Measurements from ENCODE around the gene DVL2. TPM values are rescaled to one million over a fixed set of nuclear protein-coding genes. Genes with fewer than 3 reads are reported as not detected.

The DVL2 gene
- total and polyA plus RNA-seq, 2 donors (not counting 3 experiments of a cell fraction or from before 2014, with no cell fraction given) = 17.2 to 55.9 TPM

DNA sequence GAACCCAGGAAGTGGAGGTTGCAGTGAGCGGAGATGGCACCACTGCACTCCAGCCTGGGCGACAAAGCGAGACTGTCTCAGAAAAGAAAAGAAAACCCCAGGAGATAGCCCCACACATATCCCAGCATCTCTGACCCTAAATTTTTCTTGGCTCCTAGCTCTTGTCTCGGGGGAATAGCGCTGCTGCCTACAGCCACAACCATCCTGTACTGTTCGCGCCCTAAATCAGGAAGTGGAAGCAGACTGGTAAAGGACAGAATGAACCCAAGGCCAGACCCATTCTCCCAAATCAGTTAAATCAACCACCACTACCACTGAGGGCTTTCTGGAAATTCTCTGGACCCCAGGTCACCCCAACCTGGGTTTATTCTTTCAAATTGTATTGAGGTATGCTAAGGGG lies 15.5 kb upstream of the DVL2 start:
- no peaks in the 10 kb centered on the region for H3K9me3 ChIP-seq (replicated peaks; ENCODE audit: control insufficient read depth, insufficient read depth, low read length)
- no peak overlapping the region for H2AFZ ChIP-seq (ENCODE audit: low read depth, low read length)
- FAIRE-seq = no peak
- H3K9ac ChIP-seq (replicated peaks; ENCODE audit: extremely low read depth, insufficient read depth, low read length) = peak overlapping the region; percentile 80
- TF ChIP-seq POLR2AphosphoS5 (IDR thresholded peaks at IDR 0.05; ENCODE audit: insufficient read depth, low read depth, low read length) = no peak
- TF ChIP-seq EZH2 (IDR thresholded peaks at IDR 0.05; ENCODE audit: borderline replicate concordance, low read depth, low read length, severe bottlenecking) = no peak
- no peak for TF ChIP-seq FOS (IDR thresholded peaks at IDR 0.05; ENCODE audit: borderline replicate concordance, insufficient read depth, low read length)
- TF ChIP-seq JUN (IDR thresholded peaks at IDR 0.05; ENCODE audit: borderline replicate concordance, insufficient read depth, insufficient read length, low read depth) = no peak
- TF ChIP-seq POLR2A (IDR thresholded peaks at IDR 0.05; ENCODE audit: low read depth, low read length) = no peak
- TF ChIP-seq MYC (IDR thresholded peaks at IDR 0.05; ENCODE audit: low read depth, low read length) = no peak
- TF ChIP-seq, protein P1, sequence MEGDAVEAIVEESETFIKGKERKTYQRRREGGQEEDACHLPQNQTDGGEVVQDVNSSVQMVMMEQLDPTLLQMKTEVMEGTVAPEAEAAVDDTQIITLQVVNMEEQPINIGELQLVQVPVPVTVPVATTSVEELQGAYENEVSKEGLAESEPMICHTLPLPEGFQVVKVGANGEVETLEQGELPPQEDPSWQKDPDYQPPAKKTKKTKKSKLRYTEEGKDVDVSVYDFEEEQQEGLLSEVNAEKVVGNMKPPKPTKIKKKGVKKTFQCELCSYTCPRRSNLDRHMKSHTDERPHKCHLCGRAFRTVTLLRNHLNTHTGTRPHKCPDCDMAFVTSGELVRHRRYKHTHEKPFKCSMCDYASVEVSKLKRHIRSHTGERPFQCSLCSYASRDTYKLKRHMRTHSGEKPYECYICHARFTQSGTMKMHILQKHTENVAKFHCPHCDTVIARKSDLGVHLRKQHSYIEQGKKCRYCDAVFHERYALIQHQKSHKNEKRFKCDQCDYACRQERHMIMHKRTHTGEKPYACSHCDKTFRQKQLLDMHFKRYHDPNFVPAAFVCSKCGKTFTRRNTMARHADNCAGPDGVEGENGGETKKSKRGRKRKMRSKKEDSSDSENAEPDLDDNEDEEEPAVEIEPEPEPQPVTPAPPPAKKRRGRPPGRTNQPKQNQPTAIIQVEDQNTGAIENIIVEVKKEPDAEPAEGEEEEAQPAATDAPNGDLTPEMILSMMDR (IDR thresholded peaks at IDR 0.05; ENCODE audit: extremely low read depth in 1 of 2, insufficient read depth in 1 of 2, low read depth in 1 of 2, low read length in 2 of 2) = no peak
- no peak for TF ChIP-seq GATA2 (IDR thresholded peaks at IDR 0.05; ENCODE audit: insufficient read depth, insufficient read length, low read depth, low read length)
- TF ChIP-seq, protein P2, sequence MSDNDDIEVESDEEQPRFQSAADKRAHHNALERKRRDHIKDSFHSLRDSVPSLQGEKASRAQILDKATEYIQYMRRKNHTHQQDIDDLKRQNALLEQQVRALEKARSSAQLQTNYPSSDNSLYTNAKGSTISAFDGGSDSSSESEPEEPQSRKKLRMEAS (IDR thresholded peaks at IDR 0.05; ENCODE audit: insufficient read depth, insufficient read length) = no peak
- intact Hi-C loops (cut with micrococcal nuclease) = loop anchor here (5.0 kb wide), 1 partner anchor 187 kb away; the partner anchor contains the start of genes FGF11 and TMEM102
- no peaks in the 10 kb centered on the region for H3K9me1 ChIP-seq (replicated peaks; ENCODE audit: control insufficient read depth, extremely low read depth, insufficient read depth, low read length)
- no peak for DNase-seq (ENCODE audit: low read depth, low spot score)
- H3K27me3 ChIP-seq (ENCODE audit: control insufficient read depth in 2 of 2, insufficient read depth in 2 of 2, low read length in 2 of 2) = no peaks in the 10 kb centered on the region
- H3K4me1 ChIP-seq (ENCODE audit: control insufficient read depth, extremely low read depth, insufficient read depth, low read length) = peaks cover 23% of the 10 kb centered on the region
- POLR2A ChIA-PET = no interaction called here
- peaks cover 0 to 15% of the 10 kb centered on the region in 2 experiments for H3K36me3 ChIP-seq (ENCODE audit: control insufficient read depth in 2 of 2, extremely low read depth in 1 of 2, insufficient read depth in 2 of 2, low read length in 2 of 2)
- H3K4me3 ChIP-seq (replicated peaks in 1 of 3; ENCODE audit: insufficient read depth in 1 of 3, low read depth in 1 of 3, low read length in 3 of 3) = peak overlapping the region in 1 of 3 experiments; percentile 87
- peak overlapping the region; percentile 30 for H3K27ac ChIP-seq (ENCODE audit: insufficient read depth, low read depth, low read length)
- peaks cover 65% of the 10 kb centered on the region for H3K79me2 ChIP-seq (ENCODE audit: control insufficient read depth, insufficient read depth, low read length)
- dilution Hi-C loops (cut with MboI; ENCODE audit: extremely low pct_ligation_motif_present, low sequenced_read_pairs) = no loop called here
- H4K20me1 ChIP-seq (replicated peaks; ENCODE audit: control insufficient read depth, extremely low read depth, insufficient read depth, low read length) = no peaks in the 10 kb centered on the region
- peak overlapping the region; percentile 75 for H3K4me2 ChIP-seq (ENCODE audit: insufficient read depth, low read length)
- CTCF ChIA-PET = interaction anchor here (0.7 kb wide), 1 partner anchor 204 kb away, joined by 4 read pairs; no protein-coding TSS in a partner anchor
- BruUV-seq (replicated peaks) = no TSS peak

Data from endothelial cell of umbilical vein (primary cell).